ENCODE data around the gene PGM1.

The PGM1 gene

GRCh38 chr1:63669151-63669961 is 76.1 kb downstream of the PGM1 start:
- FAIRE-seq, result no peak

GRCh38 chr1:63670164-63670563 is 77.0 kb downstream of the PGM1 start:
- no peak for FAIRE-seq

- no peak for FAIRE-seq
Measured at GRCh38 chr1:63671514-63671913, 78.3 kb downstream of the PGM1 start.

GRCh38 chr1:63674238-63674864 is 81.1 kb downstream of the PGM1 start:
- FAIRE-seq, result no peak

GRCh38 chr1:63674865-63675419 is 81.7 kb downstream of the PGM1 start:
- no peak for FAIRE-seq

- no peak for FAIRE-seq
Measured at GRCh38 chr1:63675420-63675931, 82.3 kb downstream of the PGM1 start.

GRCh38 chr1:63677497-63677896 is 84.3 kb downstream of the PGM1 start:
- FAIRE-seq, result no peak

GRCh38 chr1:63678200-63678599 is 85.0 kb downstream of the PGM1 start:
- FAIRE-seq, result no peak

GRCh38 chr1:63679076-63679475 is 85.9 kb downstream of the PGM1 start:
- FAIRE-seq, result no peak

- no peak for FAIRE-seq
Measured at GRCh38 chr1:63679589-63679988, 86.4 kb downstream of the PGM1 start.

- no peak for FAIRE-seq
Measured at GRCh38 chr1:63682936-63683335, 89.7 kb downstream of the PGM1 start.

GRCh38 chr1:63683759-63684158 is 90.5 kb downstream of the PGM1 start:
- FAIRE-seq, result no peak

GRCh38 chr1:63686696-63687095 is 93.5 kb downstream of the PGM1 start:
- no peak for FAIRE-seq

- no peak for FAIRE-seq
Measured at GRCh38 chr1:63688302-63688890, 95.2 kb downstream of the PGM1 start.

- no peak for FAIRE-seq
Measured at GRCh38 chr1:63690966-63691700, 97.9 kb downstream of the PGM1 start.

GRCh38 chr1:63691701-63692425 is 98.7 kb downstream of the PGM1 start:
- peak; percentile 83 for FAIRE-seq

- FAIRE-seq, result no peak
Measured at GRCh38 chr1:63693944-63694571, 100.8 kb downstream of the PGM1 start.

- FAIRE-seq, result no peak
Measured at GRCh38 chr1:63698001-63698838, 105.0 kb downstream of the PGM1 start.

GRCh38 chr1:63701187-63701586 is 108.0 kb downstream of the PGM1 start:
- no peak for FAIRE-seq

GRCh38 chr1:63703701-63704107 is 110.5 kb downstream of the PGM1 start:
- FAIRE-seq, result no peak

- no peak for FAIRE-seq
Measured at GRCh38 chr1:63704443-63704842, 111.2 kb downstream of the PGM1 start.

Measured in TTC549 (cell line).